AG04450 (cell line): ENCODE data around the gene RAP2A. TPM values are rescaled to one million over a fixed set of nuclear protein-coding genes. Genes with fewer than 3 reads are reported as not detected.

Experiments
- CTCF ChIA-PET: fragments of 300-600, 350-600 bp; formaldehyde crosslinking; extraction: SDS; loops from one replicate; lab custom pipeline; 2022; ENCODE audit warnings: antibody characterized with exemption, inconsistent platforms; lab: Charles Lee
- POLR2A ChIA-PET: fragments of 350-600 bp; formaldehyde crosslinking; extraction: SDS; loops from one replicate; lab custom pipeline; 2021; ENCODE audit warnings: antibody characterized with exemption, inconsistent platforms; lab: Yijun Ruan, JAX
- DNase-seq: peaks from one replicate; pipeline ENCODE4 v3.0.0-alpha.2; 2011; ENCODE audit warnings: low read depth, low spot score
- H3K27ac ChIP-seq: one replicate; pipeline ENCODE4 v1.5.1; 2012; ENCODE audit warnings: low read depth, low read length, control low read depth
- H3K27me3 ChIP-seq: one replicate; pipeline ENCODE4 v1.6.0; 2012; ENCODE audit warnings: low read length; ENCODE audit not compliant: control insufficient read depth, insufficient read depth
- H3K4me3 ChIP-seq: 2 replicates; pipeline ENCODE4 v1.5.1; 2011; ENCODE audit warnings: mild to moderate bottlenecking, low read depth, low read length, control low read depth
- H3K9me3 ChIP-seq: 2 replicates; pipeline ENCODE4 v1.5.1; 2012; ENCODE audit warnings: low read length; ENCODE audit not compliant: control insufficient read depth, insufficient read depth
- polyA plus RNA-seq: library from polyadenylated mRNA; depleted of rRNA; stranded (reverse); fragments of >200 nt; gene quantifications from 2 replicates; pipeline ENCODE4 v1.2.3, GENCODE V29; 2011
- TF ChIP-seq, protein P1 (sequence below): IDR thresholded peaks from 2 replicates; pipeline ENCODE4 v1.5.1; 2011; ENCODE audit warnings: low read depth, low read length, control low read depth, inconsistent platforms

The RAP2A gene
- polyA plus RNA-seq, 1 experiment: 21.5 TPM

GRCh38 chr13:97403893-97404750 is 29.8 kb upstream of the RAP2A start:
- no peak for DNase-seq
- H3K4me3 ChIP-seq: no peak overlapping the region
- H3K27ac ChIP-seq: no peak overlapping the region
- H3K27me3 ChIP-seq: no peaks in the 10 kb centered on the region
- TF ChIP-seq, protein P1, sequence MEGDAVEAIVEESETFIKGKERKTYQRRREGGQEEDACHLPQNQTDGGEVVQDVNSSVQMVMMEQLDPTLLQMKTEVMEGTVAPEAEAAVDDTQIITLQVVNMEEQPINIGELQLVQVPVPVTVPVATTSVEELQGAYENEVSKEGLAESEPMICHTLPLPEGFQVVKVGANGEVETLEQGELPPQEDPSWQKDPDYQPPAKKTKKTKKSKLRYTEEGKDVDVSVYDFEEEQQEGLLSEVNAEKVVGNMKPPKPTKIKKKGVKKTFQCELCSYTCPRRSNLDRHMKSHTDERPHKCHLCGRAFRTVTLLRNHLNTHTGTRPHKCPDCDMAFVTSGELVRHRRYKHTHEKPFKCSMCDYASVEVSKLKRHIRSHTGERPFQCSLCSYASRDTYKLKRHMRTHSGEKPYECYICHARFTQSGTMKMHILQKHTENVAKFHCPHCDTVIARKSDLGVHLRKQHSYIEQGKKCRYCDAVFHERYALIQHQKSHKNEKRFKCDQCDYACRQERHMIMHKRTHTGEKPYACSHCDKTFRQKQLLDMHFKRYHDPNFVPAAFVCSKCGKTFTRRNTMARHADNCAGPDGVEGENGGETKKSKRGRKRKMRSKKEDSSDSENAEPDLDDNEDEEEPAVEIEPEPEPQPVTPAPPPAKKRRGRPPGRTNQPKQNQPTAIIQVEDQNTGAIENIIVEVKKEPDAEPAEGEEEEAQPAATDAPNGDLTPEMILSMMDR: no peak
- no peaks in the 10 kb centered on the region for H3K9me3 ChIP-seq
- ChIA-PET POLR2A (no interaction called here), CTCF (interaction anchor here (0.9 to 2.0 kb wide), 3 partner anchors 171 to 396 kb away, joined by 4 to 13 read pairs (median 4); no protein-coding TSS in a partner anchor)

GRCh38 chr13:97407540-97407939 is 26.4 kb upstream of the RAP2A start:
- no peak overlapping the region for H3K27ac ChIP-seq
- H3K9me3 ChIP-seq: no peaks in the 10 kb centered on the region
- no peak overlapping the region for H3K4me3 ChIP-seq
- ChIA-PET CTCF (no interaction called here), POLR2A (no interaction called here)
- no peak for DNase-seq
- TF ChIP-seq, protein P1: no peak
- H3K27me3 ChIP-seq: no peaks in the 10 kb centered on the region

DNA sequence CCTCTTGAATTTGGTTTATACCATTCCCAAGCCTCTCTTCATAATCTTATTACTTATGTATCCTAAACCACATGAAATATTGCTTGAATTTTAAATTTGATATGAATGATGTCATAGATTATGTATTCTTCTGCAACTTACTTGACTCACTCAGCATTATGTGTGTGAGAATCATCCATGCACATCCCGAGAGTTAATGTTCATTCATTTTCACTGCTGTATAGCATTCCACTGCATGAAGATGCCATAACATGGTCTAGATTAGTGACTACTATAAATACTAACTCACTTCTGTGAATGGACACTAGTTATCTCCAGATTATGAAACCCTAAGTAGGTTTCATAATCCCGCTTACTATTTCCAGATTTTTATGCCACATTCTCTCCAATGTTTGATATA is 25.0 kb upstream of the RAP2A start:
- no peak for DNase-seq
- Histone ChIP-seq H3K27ac (no peak overlapping the region), H3K4me3 (no peak overlapping the region), H3K9me3 (no peaks in the 10 kb centered on the region), H3K27me3 (no peaks in the 10 kb centered on the region)
- CTCF ChIA-PET: no interaction called here
- POLR2A ChIA-PET: no interaction called here
- TF ChIP-seq, protein P1: no peak

DNA sequence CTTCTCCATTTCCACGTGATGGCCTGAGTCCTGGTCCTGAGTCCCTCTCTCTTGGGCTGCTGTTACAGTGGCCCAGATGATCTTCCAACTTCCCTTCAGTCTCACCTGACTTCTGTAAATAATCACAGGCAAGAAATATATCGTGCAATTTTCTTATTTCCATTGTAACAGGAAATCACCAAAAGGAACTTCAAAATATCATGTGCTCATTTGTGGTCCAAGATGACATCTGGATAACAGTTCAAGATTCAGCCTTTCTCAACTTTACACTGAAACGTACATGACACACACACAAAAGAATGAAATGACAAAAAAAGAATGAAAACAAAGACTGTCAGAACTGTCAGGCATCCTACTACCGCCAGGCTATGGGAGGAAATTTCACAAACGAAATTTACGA is 22.0 kb upstream of the RAP2A start:
- CTCF ChIA-PET: interaction anchor here (1.0 kb wide), 1 partner anchor 302 kb away, joined by 3 read pairs; no protein-coding TSS in a partner anchor
- Histone ChIP-seq H3K27ac (no peak overlapping the region), H3K9me3 (no peaks in the 10 kb centered on the region), H3K4me3 (no peak overlapping the region), H3K27me3 (no peaks in the 10 kb centered on the region)
- DNase-seq: no peak
- TF ChIP-seq, protein P1: no peak
- POLR2A ChIA-PET: no interaction called here

- Histone ChIP-seq H3K27ac (no peak overlapping the region), H3K27me3 (no peaks in the 10 kb centered on the region), H3K9me3 (no peaks in the 10 kb centered on the region), H3K4me3 (no peak overlapping the region)
- TF ChIP-seq, protein P1: no peak
- no peak for DNase-seq
- ChIA-PET POLR2A (no interaction called here), CTCF (no interaction called here)
Measured at GRCh38 chr13:97413694-97414093, 20.3 kb upstream of the RAP2A start.
